GM12891 (cell line): Measurements from ENCODE around the gene CCDC69.
"Not testable (repeated sequence)": the region's sequence is repeated elsewhere in the genome, so short reads cannot be mapped to it uniquely, and the experiment has no call there.

Experiments
- DNase-seq: peaks from one replicate; pipeline ENCODE4 v3.0.0; 2011; ENCODE audit warnings: low spot score; ENCODE audit not compliant: insufficient read length
- FAIRE-seq: peaks from 2 replicates; lab custom pipeline; 2011; peaks lifted over from hg19 to GRCh38; lab: Jason Lieb, UNC
- PAX5 ChIP-seq: IDR thresholded peaks from 2 replicates; pipeline ENCODE4 v1.6.1; 2011; ENCODE audit warnings: low read length, moderate library complexity, mild to moderate bottlenecking; ENCODE audit not compliant: insufficient read depth, severe bottlenecking
- POLR2A ChIP-seq: IDR thresholded peaks from 2 replicates; pipeline ENCODE4 v1.6.1; 2011; ENCODE audit warnings: low read depth, low read length, control low read depth
- POLR2AphosphoS5 ChIP-seq: IDR thresholded peaks from 2 replicates; pipeline ENCODE4 v1.6.1; 2011; ENCODE audit warnings: low read depth, low read length, control low read depth
- POU2F2 ChIP-seq: IDR thresholded peaks from 2 replicates; pipeline ENCODE4 v1.6.1; 2011; ENCODE audit warnings: low read depth, mild to moderate bottlenecking, control low read depth, low read length, moderate library complexity
- SPI1 ChIP-seq: IDR thresholded peaks from 2 replicates; pipeline ENCODE4 v1.6.1; 2011; ENCODE audit warnings: low read depth, low read length, control low read depth
- TAF1 ChIP-seq: IDR thresholded peaks from 2 replicates; pipeline ENCODE4 v1.6.1; 2011; ENCODE audit warnings: low read depth, low read length, control low read depth

Gene CCDC69

GRCh38 chr5:151257731-151258181 is 33.9 kb upstream of the CCDC69 start:
- FAIRE-seq (peak; percentile 90), DNase-seq (no peak)
- TF ChIP-seq POLR2A = no peak
- TF ChIP-seq POLR2AphosphoS5 = 0 out of 2 replicates have a peak, but pooled peaks have one; percentile 25
- no peak for TF ChIP-seq TAF1
- TF ChIP-seq POU2F2 = no peak
- TF ChIP-seq SPI1 = peak; percentile 95
- TF ChIP-seq PAX5 = no peak

GRCh38 chr5:151255621-151256286 is 31.9 kb upstream of the CCDC69 start:
- no peak for TF ChIP-seq PAX5
- TF ChIP-seq POU2F2 = peak; percentile 64
- TF ChIP-seq POLR2A = peak; percentile 59
- TF ChIP-seq POLR2AphosphoS5 = no peak; the same call in 1 of the 2 replicates
- TF ChIP-seq SPI1 = peak; percentile 100
- peak; percentile 39; the same call in 1 of the 2 replicates for TF ChIP-seq TAF1
- FAIRE-seq (peak; percentile 93), DNase-seq (no peak)

- FAIRE-seq, DNase-seq: not testable (repeated sequence)
Measured at GRCh38 chr5:151254990-151255389, 31.1 kb upstream of the CCDC69 start.

GRCh38 chr5:151254556-151254955 is 30.7 kb upstream of the CCDC69 start:
- TF ChIP-seq POU2F2 (no peak), POLR2AphosphoS5 (no peak), PAX5 (no peak), SPI1 (no peak), TAF1 (no peak), POLR2A (no peak)
- DNase-seq (no peak), FAIRE-seq (peak; percentile 72)

GRCh38 chr5:151253605-151253950 is 29.7 kb upstream of the CCDC69 start:
- no peak for FAIRE-seq
- TF ChIP-seq PAX5 (no peak), POLR2A (no peak), SPI1 (no peak), POLR2AphosphoS5 (no peak), POU2F2 (no peak), TAF1 (no peak)
- DNase-seq = no peak

GRCh38 chr5:151252762-151253604 is 29.1 kb upstream of the CCDC69 start, which contains the start of gene GM2A:
TSS of gene GM2A (plus strand) at chr5:151253185. CDS start at chr5:151253217, 32 bp downstream.
- peak; percentile 99 for FAIRE-seq

GRCh38 chr5:151251621-151252020 is 27.7 kb upstream of the CCDC69 start:
- FAIRE-seq (no peak), DNase-seq (no peak)
- no peak for TF ChIP-seq TAF1
- TF ChIP-seq POLR2AphosphoS5 = no peak
- no peak for TF ChIP-seq POU2F2
- no peak for TF ChIP-seq PAX5
- TF ChIP-seq SPI1 = no peak
- TF ChIP-seq POLR2A = no peak

More at GRCh38 chr5:151252762-151253604, 29.1 kb upstream of the CCDC69 start, which contains the start of gene GM2A:
- DNase-seq = peak; percentile 73
- peak; percentile 71 for TF ChIP-seq SPI1
- no peak for TF ChIP-seq POU2F2
- peak; percentile 95 for TF ChIP-seq POLR2A
- TF ChIP-seq PAX5 = no peak
- TF ChIP-seq POLR2AphosphoS5 = peak; percentile 94
- peak; percentile 82 for TF ChIP-seq TAF1

- DNase-seq = no peak
- FAIRE-seq = peak; percentile 73
Measured at GRCh38 chr5:151251001-151251551, 27.2 kb upstream of the CCDC69 start.

GRCh38 chr5:151250346-151251000 is 26.6 kb upstream of the CCDC69 start:
- no peak for TF ChIP-seq TAF1
- TF ChIP-seq SPI1 = no peak
- TF ChIP-seq POLR2A = no peak
- no peak for TF ChIP-seq POU2F2
- no peak for TF ChIP-seq POLR2AphosphoS5
- no peak for TF ChIP-seq PAX5
- FAIRE-seq = no peak
- DNase-seq = no peak

More at GRCh38 chr5:151251001-151251551, 27.2 kb upstream of the CCDC69 start:
- TF ChIP-seq PAX5 = no peak
- TF ChIP-seq POLR2AphosphoS5 = no peak
- TF ChIP-seq SPI1 = no peak
- TF ChIP-seq POLR2A = no peak
- no peak for TF ChIP-seq POU2F2
- TF ChIP-seq TAF1 = no peak
